Ovary (tissue), 9 donors: ENCODE data around the gene UNC13C. TPM values are rescaled to one million over a fixed set of nuclear protein-coding genes. Genes with fewer than 3 reads are reported as not detected.

ENCODE experiments used
- DNase-seq, 5 donors: peaks; one replicate each; pipeline ENCODE4 v3.0.0-alpha.2; 2019 to 2020
- H3K27ac ChIP-seq, 2 donors: fragments of 200-600 bp; one replicate each; pipeline versions ENCODE4 v1.5.1 to v1.8.0; 2019 to 2022
- H3K27me3 ChIP-seq: fragments of 200-600 bp; one replicate; pipeline ENCODE4 v1.8.0; 2022
- H3K36me3 ChIP-seq: fragments of 200-600 bp; sonication (generic); one replicate; pipeline ENCODE4 v1.5.1; 2019
- H3K4me1 ChIP-seq: one replicate; pipeline ENCODE4 v1.8.1; 2013; ENCODE audit warnings: mild to moderate bottlenecking, moderate library complexity; ENCODE audit not compliant: insufficient read depth
- H3K4me3 ChIP-seq: fragments of 200-600 bp; sonication (generic); one replicate; pipeline ENCODE4 v1.5.1; 2017
- H3K9me3 ChIP-seq, 2 donors: fragments of 200-600 bp in 1 of 2; sonication (generic) in 1 of 2; one replicate each; pipeline versions ENCODE4 v1.5.1 to v1.8.1; 2013 to 2019; ENCODE audit warnings: mild to moderate bottlenecking in 1 of 2, moderate library complexity in 1 of 2
- EP300 ChIP-seq: sonication (generic); formaldehyde crosslinking; IDR thresholded peaks from one replicate; pipeline ENCODE4 v1.6.1; 2017; ENCODE audit warnings: antibody characterized with exemption
- POLR2A ChIP-seq: fragments of 450-650 bp; IDR thresholded peaks from one replicate; pipeline ENCODE4 v1.6.1; 2017; ENCODE audit warnings: antibody characterized with exemption, mild to moderate bottlenecking, moderate library complexity
- WGBS, 3 donors: extraction: QIAGEN DNeasy Blood & Tissue Kit in 1 of 3; methylation state at CpG; one replicate each; pipeline versions ENCODE4 v1.1.5 to v1.1.7; 2013 to 2017; 5-methylcytosine and 5-hydroxymethylcytosine counted together
- intact Hi-C, 4 donors: fragments of 100-400 bp; cut with DNase I; formaldehyde crosslinking; loops; one replicate each; pipeline versions ENCODE4 v1.11.0 to v1.15.1; 2022 to 2023
- polyA plus RNA-seq, 2 donors: library from polyadenylated mRNA; stranded (reverse); fragments of 200-250 nt in 1 of 2; fragments of 350-450 nt in 1 of 2; fragmentation: Illumina TruSeq in 1 of 2; extraction: RNeasy Lipid Tissue Mini Kit (QIAGEN cat#74804) in 1 of 2; gene quantifications; one replicate each; pipeline ENCODE4 v1.2.3, GENCODE V29; 2013 to 2014
- total RNA-seq, 7 donors: library from RNA; depleted of rRNA in 2 of 7; stranded (reverse); fragments of >200 nt in 2 of 7; fragmentation: NEBNext Ultra II Directional in 3 of 7; extraction: Animal tissue kit (Norgen Biotek cat#: 25700) in 3 of 7; gene quantifications; one replicate each; pipeline versions ENCODE4 v1.1.0 to v1.2.4, GENCODE V29; 2016 to 2023
- TF ChIP-seq, protein P1 (sequence below), 3 donors: fragments of 450-650 bp in 2 of 3; fragments of 200-600 bp in 1 of 3; IDR thresholded peaks; one replicate each; pipeline versions ENCODE4 v1.5.1 to v1.8.0; 2016 to 2022; ENCODE audit warnings: antibody characterized with exemption in 3 of 3, mild to moderate bottlenecking in 1 of 3
- donor health status: DM: no; HTN: no; CAD: no; lungs with moderate emphysema.
- donor health status: DM: no; HTN: no; CAD: no.
- donor health status: Bipolar disorder and iron deficiency.
- donor health status: DM: yes; HTN: yes; CAD: no.
- donor health status: DM: no; HTN: no; CAD: no.
- donor health status: DM: yes; HTN: yes; CAD: no.

UNC13C gene
- total and polyA plus RNA-seq, 9 donors: 0.05 to 2.1 (median 1.3) TPM

DNA sequence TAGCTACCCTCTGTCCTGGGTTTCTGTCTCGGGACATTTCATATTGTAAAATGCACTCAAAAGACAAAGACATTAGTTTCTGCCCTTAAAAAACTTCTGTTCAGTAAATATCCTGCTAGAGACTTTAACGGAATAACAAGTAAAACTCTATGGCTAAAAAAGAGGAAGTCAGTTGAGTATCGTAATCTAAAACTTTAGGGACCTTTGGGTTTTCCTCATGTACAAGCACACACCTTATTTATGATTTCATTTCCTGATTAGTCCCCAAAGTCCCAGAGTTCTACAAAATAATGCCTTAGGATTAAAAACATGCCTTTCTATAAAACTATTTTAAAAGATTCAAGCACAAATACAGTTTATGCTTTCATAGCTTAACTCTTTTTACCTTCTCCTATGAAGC is 585.9 kb downstream of the UNC13C start:
- Histone ChIP-seq H3K36me3 (no peaks in the 10 kb centered on the region), H3K9me3 (no peaks in the 10 kb centered on the region), H3K27ac (no peak overlapping the region), H3K4me3 (no peak overlapping the region), H3K4me1 (no peaks in the 10 kb centered on the region), H3K27me3 (no peaks in the 10 kb centered on the region)
- 87 to 89% (median 88%) methylated on average over 3 of the region's 3 CpGs for WGBS, 3 donors
- DNase-seq: no peak
- intact Hi-C loops: no loop called here
- TF ChIP-seq POLR2A: no peak
- no peak for TF ChIP-seq EP300
- TF ChIP-seq, protein P1, sequence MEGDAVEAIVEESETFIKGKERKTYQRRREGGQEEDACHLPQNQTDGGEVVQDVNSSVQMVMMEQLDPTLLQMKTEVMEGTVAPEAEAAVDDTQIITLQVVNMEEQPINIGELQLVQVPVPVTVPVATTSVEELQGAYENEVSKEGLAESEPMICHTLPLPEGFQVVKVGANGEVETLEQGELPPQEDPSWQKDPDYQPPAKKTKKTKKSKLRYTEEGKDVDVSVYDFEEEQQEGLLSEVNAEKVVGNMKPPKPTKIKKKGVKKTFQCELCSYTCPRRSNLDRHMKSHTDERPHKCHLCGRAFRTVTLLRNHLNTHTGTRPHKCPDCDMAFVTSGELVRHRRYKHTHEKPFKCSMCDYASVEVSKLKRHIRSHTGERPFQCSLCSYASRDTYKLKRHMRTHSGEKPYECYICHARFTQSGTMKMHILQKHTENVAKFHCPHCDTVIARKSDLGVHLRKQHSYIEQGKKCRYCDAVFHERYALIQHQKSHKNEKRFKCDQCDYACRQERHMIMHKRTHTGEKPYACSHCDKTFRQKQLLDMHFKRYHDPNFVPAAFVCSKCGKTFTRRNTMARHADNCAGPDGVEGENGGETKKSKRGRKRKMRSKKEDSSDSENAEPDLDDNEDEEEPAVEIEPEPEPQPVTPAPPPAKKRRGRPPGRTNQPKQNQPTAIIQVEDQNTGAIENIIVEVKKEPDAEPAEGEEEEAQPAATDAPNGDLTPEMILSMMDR (IDR thresholded peaks at IDR 0.05): no peak

DNA sequence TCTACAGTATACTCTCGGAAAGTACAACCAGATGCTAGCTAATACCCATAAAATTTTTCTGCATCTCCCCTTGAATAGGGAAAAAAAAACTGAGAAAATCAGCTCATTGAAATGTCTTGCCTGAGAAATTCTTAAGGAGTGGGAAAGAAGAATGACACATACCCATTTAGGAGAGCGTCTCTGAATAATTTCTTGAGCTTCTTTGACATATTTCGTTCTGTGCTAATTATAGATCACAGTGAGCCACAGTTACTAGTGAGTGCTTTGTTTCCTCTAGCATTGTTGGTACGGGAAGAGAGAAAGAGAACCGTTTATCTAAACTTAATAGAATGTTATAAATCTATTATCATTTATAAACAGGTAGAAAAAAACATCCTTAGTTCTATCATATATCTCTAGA is 588.4 kb downstream of the UNC13C start:
- Histone ChIP-seq H3K36me3 (no peaks in the 10 kb centered on the region), H3K9me3 (no peaks in the 10 kb centered on the region), H3K4me3 (no peak overlapping the region), H3K27me3 (no peaks in the 10 kb centered on the region), H3K4me1 (no peaks in the 10 kb centered on the region), H3K27ac (no peak overlapping the region)
- TF ChIP-seq POLR2A (no peak), EP300 (no peak)
- TF ChIP-seq, protein P1 (IDR thresholded peaks at IDR 0.05): no peak
- intact Hi-C loops: no loop called here
- WGBS, 3 donors: 70 to 73% (median 71%) methylated on average over 5 of the region's 5 CpGs
- DNase-seq: no peak

DNA sequence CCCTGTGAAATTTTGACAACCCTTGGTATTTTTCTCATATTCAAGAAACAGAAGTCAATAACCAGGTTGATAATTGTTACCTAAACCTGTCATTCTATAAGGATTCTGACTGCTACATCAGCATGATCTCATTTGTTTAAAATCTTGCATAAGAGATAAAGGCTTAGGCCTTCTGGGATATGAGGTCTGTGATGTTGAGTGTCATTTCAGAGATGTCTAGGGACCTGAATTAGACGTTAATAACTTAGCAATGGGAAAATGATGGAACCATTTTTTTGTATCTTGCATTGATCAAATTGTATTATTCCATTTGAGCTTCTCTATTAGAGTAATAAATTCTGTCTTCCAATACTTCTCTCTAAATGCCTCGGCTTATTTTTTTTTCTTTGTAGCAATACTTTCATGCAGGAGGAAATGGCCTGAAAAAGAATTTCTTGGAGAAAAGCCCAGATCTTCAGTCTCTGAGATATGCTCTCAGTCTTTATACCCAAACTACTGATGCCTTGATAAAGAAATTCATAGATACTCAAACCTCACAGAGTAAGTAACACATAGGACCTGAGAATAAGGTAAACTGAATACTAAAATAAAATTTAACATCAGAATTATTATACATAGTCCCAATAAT is 589.3 kb downstream of the UNC13C start:
- Histone ChIP-seq H3K36me3 (no peaks in the 10 kb centered on the region), H3K27ac (no peak overlapping the region), H3K9me3 (no peaks in the 10 kb centered on the region), H3K4me3 (no peak overlapping the region), H3K4me1 (no peaks in the 10 kb centered on the region), H3K27me3 (no peaks in the 10 kb centered on the region)
- intact Hi-C loops: no loop called here
- no peak for DNase-seq
- 38 to 41% (median 38%) methylated on average over 2 of the region's 2 CpGs for WGBS, 3 donors
- TF ChIP-seq, protein P1 (IDR thresholded peaks at IDR 0.05): no peak
- TF ChIP-seq EP300: no peak
- TF ChIP-seq POLR2A: no peak

DNA sequence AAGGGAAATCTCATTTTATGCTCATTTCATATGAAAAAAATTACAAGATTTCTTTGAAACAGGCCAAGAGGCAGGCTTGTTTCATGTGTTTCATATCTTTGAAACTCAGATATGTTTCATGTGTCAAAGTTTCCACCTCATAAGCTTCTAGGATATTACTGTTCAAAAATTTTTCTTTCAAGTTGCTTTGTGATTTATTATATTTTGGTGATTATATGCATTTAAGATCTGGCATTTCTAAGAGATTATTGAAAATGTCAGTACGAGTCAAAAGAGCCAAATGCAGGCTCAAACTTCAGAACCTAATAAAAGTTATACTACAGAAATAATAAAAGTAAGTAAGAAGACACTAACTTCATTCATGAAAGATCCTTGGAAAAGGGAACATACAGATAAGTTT is 590.1 kb downstream of the UNC13C start:
- Histone ChIP-seq H3K4me1 (no peaks in the 10 kb centered on the region), H3K36me3 (no peaks in the 10 kb centered on the region), H3K9me3 (no peaks in the 10 kb centered on the region), H3K27me3 (no peaks in the 10 kb centered on the region), H3K4me3 (no peak overlapping the region), H3K27ac (no peak overlapping the region)
- intact Hi-C loops: no loop called here
- 68 to 71% (median 70%) methylated on average over 1 of the region's 1 CpG for whole genome bisulfite sequencing, 3 donors
- TF ChIP-seq POLR2A (no peak), EP300 (no peak)
- TF ChIP-seq, protein P1 (IDR thresholded peaks at IDR 0.05): no peak
- DNase-seq: no peak
